Activated CD8-positive, alpha-beta T cell treated with anti-CD3 and anti-CD28 coated beads for 36 hours (primary cell): Measurements from ENCODE around the gene TH. TPM values are rescaled to one million over a fixed set of nuclear protein-coding genes. Genes with fewer than 3 reads are reported as not detected.

Experiments
- ATAC-seq: fragments of 200-7000 bp; cut with Tn5 transposase; one replicate; pipeline ENCODE4 v1.10.0; 2021; ENCODE audit warnings: mild to moderate bottlenecking, moderate library complexity
- CTCF ChIA-PET: fragments of 350-600 bp; sonication (Branson Sonifier 250); formaldehyde crosslinking; loops from one replicate; lab custom pipeline; 2021; ENCODE audit warnings: antibody characterized with exemption; lab: Charles Lee
- POLR2A ChIA-PET: fragments of 350-600 bp; sonication (Branson Sonifier 250); formaldehyde crosslinking; loops from one replicate; lab custom pipeline; 2021; ENCODE audit warnings: antibody characterized with exemption; lab: Charles Lee
- DNase-seq: peaks from one replicate; pipeline ENCODE4 v3.0.0-alpha.2; 2020
- H3K27ac Mint-ChIP-seq: one replicate; pipeline ENCODE4 v1.8.0; 2021; ENCODE audit warnings: mild to moderate bottlenecking, mixed read lengths
- H3K27me3 Mint-ChIP-seq: one replicate; pipeline ENCODE4 v1.8.0; 2021; ENCODE audit warnings: mixed read lengths
- H3K36me3 Mint-ChIP-seq: one replicate; pipeline ENCODE4 v1.8.0; 2021; ENCODE audit warnings: low read depth, mixed read lengths
- H3K4me1 Mint-ChIP-seq: one replicate; pipeline ENCODE4 v1.8.0; 2021; ENCODE audit warnings: low read depth, mixed read lengths
- H3K4me3 Mint-ChIP-seq: one replicate; pipeline ENCODE4 v1.8.0; 2021; ENCODE audit warnings: mild to moderate bottlenecking, moderate library complexity, mixed read lengths
- H3K9me3 Mint-ChIP-seq: one replicate; pipeline ENCODE4 v1.8.0; 2021; ENCODE audit warnings: mixed read lengths
- intact Hi-C: fragments of 100-400 bp; cut with micrococcal nuclease; formaldehyde crosslinking; loops from one replicate; pipeline ENCODE4 v1.10.0; 2022
- total RNA-seq, 2 experiments: library from RNA; stranded (reverse); gene quantifications; one replicate each; pipeline ENCODE4 v1.2.3, GENCODE V29; 2021
- TF ChIP-seq, protein P1 (sequence below): fragments of 200-600 bp; IDR thresholded peaks from one replicate; pipeline ENCODE4 v1.8.0; 2022; ENCODE audit warnings: antibody characterized with exemption, mild to moderate bottlenecking

The TH gene
- total RNA-seq, 2 experiments from 2014 or later = not detected

DNA sequence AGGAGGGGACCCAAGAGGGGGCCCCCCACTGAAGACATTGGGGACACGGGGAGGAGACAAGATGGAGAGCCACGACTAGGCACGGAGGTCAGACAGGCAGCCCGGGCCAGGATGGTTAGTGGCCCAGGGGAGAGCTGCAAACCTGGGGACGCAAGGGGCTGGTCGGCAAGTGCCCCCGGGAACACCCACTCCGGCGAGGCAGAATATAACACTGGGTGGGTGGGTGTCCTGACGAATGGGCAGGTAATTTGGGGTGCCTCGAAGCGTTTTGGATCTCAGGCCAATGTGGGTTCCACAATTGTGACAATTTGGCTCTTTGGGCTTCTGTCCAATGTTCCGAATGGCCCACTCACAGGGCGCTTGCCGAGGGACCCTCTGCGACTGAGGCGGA, 42.3 kb downstream of the TH start:
- peaks cover 28% of the 10 kb centered on the region for H3K27me3 Mint-ChIP-seq
- DNase-seq (no peak), ATAC-seq (no peak)
- intact Hi-C loops = no loop called here
- H3K36me3 Mint-ChIP-seq = no peaks in the 10 kb centered on the region
- TF ChIP-seq, protein P1, sequence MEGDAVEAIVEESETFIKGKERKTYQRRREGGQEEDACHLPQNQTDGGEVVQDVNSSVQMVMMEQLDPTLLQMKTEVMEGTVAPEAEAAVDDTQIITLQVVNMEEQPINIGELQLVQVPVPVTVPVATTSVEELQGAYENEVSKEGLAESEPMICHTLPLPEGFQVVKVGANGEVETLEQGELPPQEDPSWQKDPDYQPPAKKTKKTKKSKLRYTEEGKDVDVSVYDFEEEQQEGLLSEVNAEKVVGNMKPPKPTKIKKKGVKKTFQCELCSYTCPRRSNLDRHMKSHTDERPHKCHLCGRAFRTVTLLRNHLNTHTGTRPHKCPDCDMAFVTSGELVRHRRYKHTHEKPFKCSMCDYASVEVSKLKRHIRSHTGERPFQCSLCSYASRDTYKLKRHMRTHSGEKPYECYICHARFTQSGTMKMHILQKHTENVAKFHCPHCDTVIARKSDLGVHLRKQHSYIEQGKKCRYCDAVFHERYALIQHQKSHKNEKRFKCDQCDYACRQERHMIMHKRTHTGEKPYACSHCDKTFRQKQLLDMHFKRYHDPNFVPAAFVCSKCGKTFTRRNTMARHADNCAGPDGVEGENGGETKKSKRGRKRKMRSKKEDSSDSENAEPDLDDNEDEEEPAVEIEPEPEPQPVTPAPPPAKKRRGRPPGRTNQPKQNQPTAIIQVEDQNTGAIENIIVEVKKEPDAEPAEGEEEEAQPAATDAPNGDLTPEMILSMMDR = no peak
- POLR2A ChIA-PET = no interaction called here
- H3K4me3 Mint-ChIP-seq = no peak overlapping the region
- H3K27ac Mint-ChIP-seq = no peak overlapping the region
- CTCF ChIA-PET = no interaction called here
- H3K9me3 Mint-ChIP-seq = no peaks in the 10 kb centered on the region
- no peaks in the 10 kb centered on the region for H3K4me1 Mint-ChIP-seq

DNA sequence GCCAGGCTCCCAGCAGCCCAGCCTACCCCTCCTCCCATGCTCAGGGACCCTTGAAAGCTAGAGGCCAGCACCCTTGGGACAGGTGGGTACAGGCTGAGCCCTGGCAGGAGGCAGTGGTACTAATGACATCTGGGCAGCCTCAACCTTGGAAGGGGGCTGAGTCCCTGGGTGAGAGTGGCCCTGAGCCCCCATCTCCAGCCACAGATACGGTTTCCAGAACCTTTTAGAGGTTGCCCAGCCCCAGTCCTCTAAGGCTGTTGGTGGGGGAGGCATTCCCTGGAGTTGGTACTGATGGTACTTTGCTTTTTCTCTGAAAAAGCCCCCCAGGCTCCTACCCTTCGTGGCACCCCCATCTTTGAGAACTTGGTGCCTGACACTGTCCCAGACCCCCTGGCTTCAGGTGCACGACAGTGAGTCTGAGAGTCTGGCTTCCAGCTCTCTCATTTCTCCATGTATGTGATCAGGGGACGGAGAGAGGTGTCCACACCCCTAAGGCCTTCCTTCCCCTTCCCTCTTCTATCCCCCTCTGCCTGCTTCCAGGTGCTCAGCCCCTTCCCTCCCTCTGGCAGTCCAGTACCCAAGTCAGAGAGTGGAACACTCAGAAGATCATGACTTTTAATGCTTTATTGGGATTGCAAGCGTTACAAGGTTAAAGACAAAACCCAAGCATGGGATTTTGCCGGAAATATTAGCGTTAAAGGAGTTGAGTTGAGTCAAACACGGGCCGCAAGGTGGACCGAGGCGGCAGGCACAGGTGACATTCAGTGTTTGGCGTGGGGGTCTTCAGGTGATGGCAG, 42.9 kb downstream of the TH start:
- no peak for DNase-seq
- H3K4me1 Mint-ChIP-seq = no peaks in the 10 kb centered on the region
- peaks cover 27% of the 10 kb centered on the region for H3K27me3 Mint-ChIP-seq
- POLR2A ChIA-PET = no interaction called here
- no peaks in the 10 kb centered on the region for H3K9me3 Mint-ChIP-seq
- intact Hi-C loops = no loop called here
- H3K27ac Mint-ChIP-seq = no peak overlapping the region
- ATAC-seq = no peak
- H3K4me3 Mint-ChIP-seq = no peak overlapping the region
- CTCF ChIA-PET = interaction anchor here (1.1 kb wide), 1 partner anchor 23 kb away, joined by 3 read pairs; no protein-coding TSS in a partner anchor
- no peaks in the 10 kb centered on the region for H3K36me3 Mint-ChIP-seq
- TF ChIP-seq, protein P1 = no peak

DNA sequence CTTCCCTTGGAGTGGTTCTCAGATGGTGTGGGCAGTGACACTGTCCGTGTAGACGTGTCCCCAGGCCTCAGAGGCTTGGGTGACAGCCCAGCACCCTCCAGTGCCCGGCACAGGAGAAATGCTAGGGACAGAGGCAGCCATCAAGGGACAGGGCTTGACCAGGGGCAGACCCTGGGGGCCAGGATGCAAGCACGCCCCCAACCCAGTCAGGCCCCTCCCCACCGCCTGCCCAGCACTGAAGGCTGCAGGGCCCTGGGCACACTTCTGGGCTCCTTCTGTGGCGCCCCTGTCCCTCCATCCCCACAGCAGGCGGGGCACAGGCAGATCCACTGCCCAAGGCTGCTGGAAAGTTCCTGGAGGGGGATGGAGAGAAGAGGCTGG, 43.5 kb downstream of the TH start:
- Mint-ChIP-seq H3K27ac (no peak overlapping the region), H3K9me3 (no peaks in the 10 kb centered on the region), H3K4me1 (no peaks in the 10 kb centered on the region), H3K27me3 (peaks cover 25% of the 10 kb centered on the region), H3K36me3 (no peaks in the 10 kb centered on the region), H3K4me3 (no peak overlapping the region)
- CTCF ChIA-PET = interaction anchor here (1.1 kb wide), 2 partner anchors 23 to 90 kb away, joined by 3 read pairs; no protein-coding TSS in a partner anchor
- no peak for DNase-seq
- ATAC-seq = no peak
- TF ChIP-seq, protein P1 = no peak
- intact Hi-C loops = no loop called here
- POLR2A ChIA-PET = no interaction called here

GRCh38 chr11:2127482-2128129, 44.0 kb downstream of the TH start:
- DNase-seq (no peak), ATAC-seq (no peak)
- Mint-ChIP-seq H3K27me3 (peaks cover 20% of the 10 kb centered on the region), H3K36me3 (no peaks in the 10 kb centered on the region), H3K9me3 (no peaks in the 10 kb centered on the region), H3K27ac (no peak overlapping the region), H3K4me3 (no peak overlapping the region), H3K4me1 (no peaks in the 10 kb centered on the region)
- intact Hi-C loops = no loop called here
- ChIA-PET CTCF (interaction anchor here (1.1 kb wide), 2 partner anchors 24 to 90 kb away, joined by 3 read pairs; no protein-coding TSS in a partner anchor), POLR2A (interaction anchor here (0.6 kb wide), 1 partner anchor 50 kb away, joined by 3 read pairs; no protein-coding TSS in a partner anchor)
- TF ChIP-seq, protein P1 = no peak
